OCI-LY1 (cell line): ENCODE data around the gene ADGRV1.

Source experiments
- EZH2 ChIP-seq: fragments of 200-600 bp; sonication (generic), shearing (Covaris generic); IDR thresholded peaks from 2 replicates; pipeline ENCODE4 v1.8.0; 2017; ENCODE audit warnings: borderline replicate concordance, mixed run types, mild to moderate bottlenecking, antibody characterized with exemption, low read length, moderate library complexity, mixed read lengths
- TF ChIP-seq, protein P1 (sequence below): fragments of 200-600 bp; sonication (generic), shearing (Covaris generic); IDR thresholded peaks from 2 replicates; pipeline ENCODE4 v1.5.1; 2017; ENCODE audit warnings: mild to moderate bottlenecking, antibody characterized with exemption, low read length, moderate library complexity, mixed read lengths

DNA sequence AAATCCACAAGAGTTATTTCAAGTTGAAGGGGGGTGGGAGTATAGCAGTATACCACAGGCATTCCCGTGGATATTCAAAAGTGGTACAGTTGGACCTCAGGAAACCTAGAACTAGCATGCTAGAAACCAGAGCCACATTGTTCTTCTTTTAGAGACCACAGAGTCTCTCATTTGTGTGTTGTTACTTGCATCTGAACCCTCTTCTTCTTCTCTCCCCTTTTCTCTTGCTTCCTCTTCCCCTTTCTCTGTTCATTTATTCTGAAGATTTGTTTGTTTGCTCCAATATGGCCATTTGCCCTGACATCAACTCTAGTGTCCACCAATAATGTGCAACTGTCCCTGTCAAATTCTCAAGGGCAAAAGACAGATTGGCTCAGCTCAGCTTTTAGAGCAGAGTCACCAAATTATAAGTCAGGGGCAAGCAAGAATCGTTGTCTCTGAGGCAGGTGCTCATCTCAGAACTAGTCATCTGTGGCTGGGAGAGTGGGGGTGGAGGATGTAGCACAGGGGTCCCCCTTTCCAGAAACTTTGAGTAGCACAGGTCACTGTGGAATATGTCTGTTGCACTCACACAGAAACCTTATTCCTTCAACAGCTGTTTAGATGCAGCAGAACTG, 503.5 kb downstream of the ADGRV1 start:
- TF ChIP-seq, protein P1, sequence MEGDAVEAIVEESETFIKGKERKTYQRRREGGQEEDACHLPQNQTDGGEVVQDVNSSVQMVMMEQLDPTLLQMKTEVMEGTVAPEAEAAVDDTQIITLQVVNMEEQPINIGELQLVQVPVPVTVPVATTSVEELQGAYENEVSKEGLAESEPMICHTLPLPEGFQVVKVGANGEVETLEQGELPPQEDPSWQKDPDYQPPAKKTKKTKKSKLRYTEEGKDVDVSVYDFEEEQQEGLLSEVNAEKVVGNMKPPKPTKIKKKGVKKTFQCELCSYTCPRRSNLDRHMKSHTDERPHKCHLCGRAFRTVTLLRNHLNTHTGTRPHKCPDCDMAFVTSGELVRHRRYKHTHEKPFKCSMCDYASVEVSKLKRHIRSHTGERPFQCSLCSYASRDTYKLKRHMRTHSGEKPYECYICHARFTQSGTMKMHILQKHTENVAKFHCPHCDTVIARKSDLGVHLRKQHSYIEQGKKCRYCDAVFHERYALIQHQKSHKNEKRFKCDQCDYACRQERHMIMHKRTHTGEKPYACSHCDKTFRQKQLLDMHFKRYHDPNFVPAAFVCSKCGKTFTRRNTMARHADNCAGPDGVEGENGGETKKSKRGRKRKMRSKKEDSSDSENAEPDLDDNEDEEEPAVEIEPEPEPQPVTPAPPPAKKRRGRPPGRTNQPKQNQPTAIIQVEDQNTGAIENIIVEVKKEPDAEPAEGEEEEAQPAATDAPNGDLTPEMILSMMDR, result no peak
- TF ChIP-seq EZH2, result no peak
